ENCODE measurements around the gene SERINC3. TPM values are rescaled to one million over a fixed set of nuclear protein-coding genes. Genes with fewer than 3 reads are reported as not detected.

The SERINC3 gene
- total and polyA plus RNA-seq, 2 donors (not counting 1 experiment from before 2014, with no cell fraction given), result 31.4 to 51.6 TPM

DNA sequence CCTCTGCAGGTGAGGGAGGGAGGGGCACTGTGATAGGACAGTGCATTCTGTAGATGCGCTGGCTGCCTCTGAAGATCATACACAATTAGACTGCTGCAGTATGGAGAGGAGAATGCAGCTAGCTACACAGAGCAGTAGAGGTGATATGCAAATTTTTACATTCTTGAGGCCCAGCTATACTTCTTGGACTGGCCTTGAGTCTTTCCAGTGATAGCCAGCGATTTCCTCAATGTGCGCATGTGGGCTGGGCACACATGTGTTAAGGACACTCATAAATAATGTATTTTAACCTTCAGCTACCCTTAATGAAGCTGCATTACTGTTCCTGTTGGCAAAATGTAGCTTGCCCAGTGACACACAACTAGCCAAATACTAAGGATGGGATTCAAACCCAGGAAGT, 27.2 kb downstream of the SERINC3 start:
- ATAC-seq (ENCODE audit: low read depth) (no peak), DNase-seq (no peak)
- Mint-ChIP-seq H3K9me3 (ENCODE audit: insufficient read depth) (no peaks in the 10 kb centered on the region), H3K4me1 (peaks cover 26% of the 10 kb centered on the region), H3K27me3 (no peaks in the 10 kb centered on the region), H3K27ac (no peak overlapping the region), H3K4me3 (no peak overlapping the region)
- Histone ChIP-seq H3K4me3 (ENCODE audit: control extremely low read depth in 1 of 5, extremely low read depth in 1 of 5, insufficient read depth in 1 of 5, low read depth in 2 of 5, low read length in 4 of 5) (no peak overlapping the region), H3K4me2 (replicated peaks; ENCODE audit: low read depth, low read length, poor library complexity, severe bottlenecking) (no peak overlapping the region), H3K27me3 (replicated peaks in 1 of 4; ENCODE audit: control extremely low read depth in 1 of 4, control insufficient read depth in 3 of 4, insufficient read depth in 4 of 4, low read length in 3 of 4) (no peaks in the 10 kb centered on the region), H3K9me3 (ENCODE audit: control extremely low read depth in 1 of 3, control insufficient read depth in 2 of 3, insufficient read depth in 1 of 3, low read length in 2 of 3) (no peaks in the 10 kb centered on the region), H2AFZ (ENCODE audit: insufficient read depth, low read depth, low read length, poor library complexity, severe bottlenecking) (no peak overlapping the region), H4K20me1 (ENCODE audit: control insufficient read depth, insufficient read depth, low read length, poor library complexity, severe bottlenecking) (no peaks in the 10 kb centered on the region), H3K79me2 (ENCODE audit: control insufficient read depth, insufficient read depth, low read length) (no peaks in the 10 kb centered on the region), H3K9ac (ENCODE audit: low read length) (no peak overlapping the region), H3K27ac (ENCODE audit: low read length in 2 of 2) (no peak overlapping the region), H3K36me3 (replicated peaks in 1 of 2; ENCODE audit: control extremely low read depth in 1 of 2, control insufficient read depth in 1 of 2, extremely low read depth in 1 of 2, insufficient read depth in 2 of 2, low read length in 1 of 2) (peaks cover 16 to 77% of the 10 kb centered on the region in 2 experiments), H3K4me1 (ENCODE audit: control insufficient read depth in 2 of 2, insufficient read depth in 2 of 2, low read length in 2 of 2) (peaks cover 6% of the 10 kb centered on the region in 2 donors)
- intact Hi-C loops (cut with micrococcal nuclease), result no loop called here
- ChIA-PET POLR2A (no interaction called here), CTCF (interaction anchor here (1.2 kb wide), 1 partner anchor 114 kb away, joined by 3 read pairs; no protein-coding TSS in a partner anchor)
- TF ChIP-seq, protein P1, sequence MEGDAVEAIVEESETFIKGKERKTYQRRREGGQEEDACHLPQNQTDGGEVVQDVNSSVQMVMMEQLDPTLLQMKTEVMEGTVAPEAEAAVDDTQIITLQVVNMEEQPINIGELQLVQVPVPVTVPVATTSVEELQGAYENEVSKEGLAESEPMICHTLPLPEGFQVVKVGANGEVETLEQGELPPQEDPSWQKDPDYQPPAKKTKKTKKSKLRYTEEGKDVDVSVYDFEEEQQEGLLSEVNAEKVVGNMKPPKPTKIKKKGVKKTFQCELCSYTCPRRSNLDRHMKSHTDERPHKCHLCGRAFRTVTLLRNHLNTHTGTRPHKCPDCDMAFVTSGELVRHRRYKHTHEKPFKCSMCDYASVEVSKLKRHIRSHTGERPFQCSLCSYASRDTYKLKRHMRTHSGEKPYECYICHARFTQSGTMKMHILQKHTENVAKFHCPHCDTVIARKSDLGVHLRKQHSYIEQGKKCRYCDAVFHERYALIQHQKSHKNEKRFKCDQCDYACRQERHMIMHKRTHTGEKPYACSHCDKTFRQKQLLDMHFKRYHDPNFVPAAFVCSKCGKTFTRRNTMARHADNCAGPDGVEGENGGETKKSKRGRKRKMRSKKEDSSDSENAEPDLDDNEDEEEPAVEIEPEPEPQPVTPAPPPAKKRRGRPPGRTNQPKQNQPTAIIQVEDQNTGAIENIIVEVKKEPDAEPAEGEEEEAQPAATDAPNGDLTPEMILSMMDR (IDR thresholded peaks at IDR 0.05), result no peak
- TF ChIP-seq EZH2 (IDR thresholded peaks at IDR 0.05; ENCODE audit: borderline replicate concordance, insufficient read depth, low read depth, low read length, poor library complexity, severe bottlenecking), result no peak
- WGBS (ENCODE audit: insufficient coverage), result 100% methylated on average over 3 of the region's 3 CpGs

GRCh38 chr20:44494266-44494665, 27.6 kb downstream of the SERINC3 start:
- Mint-ChIP-seq H3K27ac (no peak overlapping the region), H3K4me3 (no peak overlapping the region), H3K4me1 (peaks cover 26% of the 10 kb centered on the region), H3K27me3 (no peaks in the 10 kb centered on the region), H3K9me3 (ENCODE audit: insufficient read depth) (no peaks in the 10 kb centered on the region)
- peaks cover 6% of the 10 kb centered on the region in 2 donors for H3K4me1 ChIP-seq (ENCODE audit: control insufficient read depth in 2 of 2, insufficient read depth in 2 of 2, low read length in 2 of 2)
- H3K9me3 ChIP-seq (ENCODE audit: control extremely low read depth in 1 of 3, control insufficient read depth in 2 of 3, insufficient read depth in 1 of 3, low read length in 2 of 3), result no peaks in the 10 kb centered on the region
- no peaks in the 10 kb centered on the region for H3K79me2 ChIP-seq (ENCODE audit: control insufficient read depth, insufficient read depth, low read length)
- no peak overlapping the region for H3K27ac ChIP-seq (ENCODE audit: low read length in 2 of 2)
- H3K36me3 ChIP-seq (replicated peaks in 1 of 2; ENCODE audit: control extremely low read depth in 1 of 2, control insufficient read depth in 1 of 2, extremely low read depth in 1 of 2, insufficient read depth in 2 of 2, low read length in 1 of 2), result peaks cover 16 to 78% of the 10 kb centered on the region in 2 experiments
- POLR2A ChIA-PET, result no interaction called here
- TF ChIP-seq, protein P1 (IDR thresholded peaks at IDR 0.05), result no peak
- no peak for TF ChIP-seq EZH2 (IDR thresholded peaks at IDR 0.05; ENCODE audit: borderline replicate concordance, insufficient read depth, low read depth, low read length, poor library complexity, severe bottlenecking)
- no peak for ATAC-seq (ENCODE audit: low read depth)
- no CpG with 5 or more reads among the region's 1 CpG for WGBS (ENCODE audit: insufficient coverage)
- intact Hi-C loops (cut with micrococcal nuclease), result no loop called here
- no peak overlapping the region for H3K4me3 ChIP-seq (ENCODE audit: control extremely low read depth in 1 of 5, extremely low read depth in 1 of 5, insufficient read depth in 1 of 5, low read depth in 2 of 5, low read length in 4 of 5)
- H4K20me1 ChIP-seq (ENCODE audit: control insufficient read depth, insufficient read depth, low read length, poor library complexity, severe bottlenecking), result no peaks in the 10 kb centered on the region
- no peak overlapping the region for H3K4me2 ChIP-seq (replicated peaks; ENCODE audit: low read depth, low read length, poor library complexity, severe bottlenecking)
- H2AFZ ChIP-seq (ENCODE audit: insufficient read depth, low read depth, low read length, poor library complexity, severe bottlenecking), result no peak overlapping the region
- CTCF ChIA-PET, result no interaction called here
- H3K9ac ChIP-seq (ENCODE audit: low read length), result no peak overlapping the region
- DNase-seq, result no peak
- no peaks in the 10 kb centered on the region for H3K27me3 ChIP-seq (replicated peaks in 1 of 4; ENCODE audit: control extremely low read depth in 1 of 4, control insufficient read depth in 3 of 4, insufficient read depth in 4 of 4, low read length in 3 of 4)

All from B cell (primary cell).